Neural cell (in vitro differentiated cells): ENCODE data around the gene IGF1R. TPM values are rescaled to one million over a fixed set of nuclear protein-coding genes. Genes with fewer than 3 reads are reported as not detected.

ENCODE experiments used
- H2AFZ ChIP-seq: fragments of 200-600, 300-800 bp; sonication (generic), shearing (Covaris generic); 2 replicates; pipeline ENCODE4 v1.6.0; 2014; ENCODE audit warnings: low read depth, mild to moderate bottlenecking, antibody characterized with exemption, low read length, moderate library complexity
- H3F3A ChIP-seq: fragments of 200-600 bp; shearing (Covaris generic); 2 replicates; pipeline ENCODE4 v1.6.1; 2016; ENCODE audit warnings: mild to moderate bottlenecking, moderate library complexity, mixed read lengths, antibody characterized with exemption, low read length; ENCODE audit not compliant: insufficient read depth, poor library complexity, severe bottlenecking
- H3K27ac ChIP-seq: fragments of 200-600, 300-800 bp; sonication (generic), shearing (Covaris generic); 2 replicates; pipeline ENCODE4 v1.5.1; 2014; ENCODE audit warnings: mild to moderate bottlenecking, low read length, moderate library complexity
- H3K27me3 ChIP-seq: fragments of 300-800, 200-600 bp; sonication (generic), shearing (Covaris generic); 2 replicates; pipeline ENCODE4 v1.6.0; 2014; ENCODE audit warnings: mild to moderate bottlenecking, low read depth, low read length, moderate library complexity; ENCODE audit not compliant: insufficient read depth
- H3K36me3 ChIP-seq: fragments of 300-800, 200-600 bp; sonication (generic), shearing (Covaris generic); 2 replicates; pipeline ENCODE4 v1.5.1; 2014; ENCODE audit warnings: mild to moderate bottlenecking, antibody characterized with exemption, low read length, moderate library complexity; ENCODE audit not compliant: insufficient read depth
- H3K4me2 ChIP-seq: fragments of 300-800, 200-600 bp; sonication (generic), shearing (Covaris generic); 2 replicates; pipeline ENCODE4 v1.6.0; 2014; ENCODE audit warnings: mild to moderate bottlenecking, low read length
- H3K4me3 ChIP-seq: fragments of 300-800, 200-600 bp; sonication (generic), shearing (Covaris generic); 2 replicates; pipeline ENCODE4 v1.5.1; 2014; ENCODE audit warnings: mild to moderate bottlenecking, low read length, moderate library complexity
- H3K79me2 ChIP-seq: fragments of 200-600 bp; shearing (Covaris generic); replicated peaks from 2 replicates; pipeline ENCODE4 v1.6.0; 2014; ENCODE audit warnings: mild to moderate bottlenecking, low read length, moderate library complexity; ENCODE audit not compliant: insufficient read depth
- H3K9ac ChIP-seq: fragments of 300-800, 200-600 bp; sonication (generic), shearing (Covaris generic); 2 replicates; pipeline ENCODE4 v1.6.1; 2016; ENCODE audit warnings: mild to moderate bottlenecking, low read length, mixed read lengths
- H3K9me2 ChIP-seq: fragments of 200-600 bp; shearing (Covaris generic); 2 replicates; pipeline ENCODE4 v1.6.1; 2016; ENCODE audit warnings: mild to moderate bottlenecking, low read length, mixed read lengths; ENCODE audit not compliant: insufficient read depth
- H3K9me3 ChIP-seq: fragments of 200-600, 300-800 bp; sonication (generic), shearing (Covaris generic); 2 replicates; pipeline ENCODE4 v1.6.1; 2016; ENCODE audit warnings: mild to moderate bottlenecking, mixed run types, low read length, moderate library complexity, mixed read lengths
- H4K20me1 ChIP-seq: fragments of 200-600 bp; shearing (Covaris generic); 2 replicates; pipeline ENCODE4 v1.6.1; 2016; ENCODE audit warnings: mild to moderate bottlenecking, mixed run types; ENCODE audit not compliant: insufficient read depth
- CTCF ChIP-seq: fragments of 450-650 bp; IDR thresholded peaks from 2 replicates; pipeline ENCODE4 v1.5.1; 2014; ENCODE audit warnings: antibody characterized with exemption, mild to moderate bottlenecking, moderate library complexity; ENCODE audit not compliant: poor library complexity, severe bottlenecking
- EP300 ChIP-seq: fragments of 450-650 bp; conservative IDR thresholded peaks from 2 replicates; pipeline ENCODE4 v1.6.1; 2014; ENCODE audit warnings: antibody characterized with exemption, mild to moderate bottlenecking, moderate library complexity; ENCODE audit not compliant: poor library complexity, severe bottlenecking
- EZH2 ChIP-seq: fragments of 200-600, 300-800 bp; shearing (Covaris generic), sonication (generic); IDR thresholded peaks from 2 replicates; pipeline ENCODE4 v1.6.1; 2014; ENCODE audit warnings: antibody characterized with exemption, low read length, borderline replicate concordance, mild to moderate bottlenecking; ENCODE audit not compliant: insufficient read depth, poor library complexity, severe bottlenecking
- MXI1 ChIP-seq: fragments of 450-650 bp; conservative IDR thresholded peaks from 2 replicates; pipeline ENCODE4 v1.6.1; 2014; ENCODE audit warnings: antibody characterized with exemption, mild to moderate bottlenecking; ENCODE audit not compliant: poor library complexity, severe bottlenecking
- POLR2AphosphoS5 ChIP-seq: IDR thresholded peaks from 2 replicates; pipeline ENCODE4 v1.6.1; 2012
- RAD21 ChIP-seq: fragments of 450-650 bp; conservative IDR thresholded peaks from 2 replicates; pipeline ENCODE4 v1.6.1; 2014; ENCODE audit warnings: antibody characterized with exemption, mild to moderate bottlenecking, moderate library complexity
- REST ChIP-seq: IDR thresholded peaks from 2 replicates; pipeline ENCODE4 v1.6.1; 2012; ENCODE audit warnings: borderline replicate concordance
- SMC3 ChIP-seq: fragments of 450-650 bp; conservative IDR thresholded peaks from 2 replicates; pipeline ENCODE4 v1.6.1; 2014; ENCODE audit warnings: antibody characterized with exemption, mild to moderate bottlenecking, moderate library complexity; ENCODE audit not compliant: poor library complexity
- TAF1 ChIP-seq: IDR thresholded peaks from 2 replicates; pipeline ENCODE4 v1.6.1; 2012; ENCODE audit warnings: low read depth
- polyA plus RNA-seq: library from polyadenylated mRNA; depleted of rRNA; stranded (reverse); fragments of >200 nt; gene quantifications from 2 replicates; pipeline ENCODE4 v1.2.3, GENCODE V29; 2014

IGF1R gene
- polyA plus RNA-seq, 1 donor from 2014 or later = 10.9 TPM

DNA sequence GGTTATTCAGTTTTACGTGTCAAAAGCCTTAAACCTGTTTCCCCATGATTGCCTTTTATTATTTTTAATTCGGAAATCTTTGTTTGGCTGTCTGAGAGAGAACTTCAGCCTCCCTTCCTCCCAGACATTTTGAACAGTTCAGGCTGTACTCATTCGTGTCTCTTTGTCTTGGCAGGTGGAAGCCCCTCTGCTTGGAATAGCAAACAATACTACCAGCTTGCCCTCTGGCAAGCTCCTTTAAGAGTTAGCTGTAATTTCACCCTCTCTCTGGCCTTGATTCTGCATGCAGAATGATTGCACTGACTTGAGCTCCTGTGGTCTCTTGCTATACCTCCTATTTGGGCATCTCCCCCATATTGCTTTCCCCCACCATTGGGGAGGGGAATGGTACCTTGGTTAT lies 11.7 kb downstream of the IGF1R start:
- Histone ChIP-seq H3K27ac (no peak overlapping the region), H3K9me3 (no peaks in the 10 kb centered on the region), H3K9ac (no peak overlapping the region), H3K27me3 (no peaks in the 10 kb centered on the region), H3K36me3 (no peaks in the 10 kb centered on the region), H3K79me2 (peaks cover 91% of the 10 kb centered on the region), H4K20me1 (peaks cover 3% of the 10 kb centered on the region), H2AFZ (no peak overlapping the region), H3K9me2 (no peaks in the 10 kb centered on the region), H3F3A (no peaks in the 10 kb centered on the region), H3K4me3 (no peak overlapping the region), H3K4me2 (no peak overlapping the region)
- TF ChIP-seq MXI1 (no peak), TAF1 (no peak), POLR2AphosphoS5 (no peak), REST (no peak), SMC3 (no peak), EZH2 (no peak), CTCF (no peak), RAD21 (no peak)

DNA sequence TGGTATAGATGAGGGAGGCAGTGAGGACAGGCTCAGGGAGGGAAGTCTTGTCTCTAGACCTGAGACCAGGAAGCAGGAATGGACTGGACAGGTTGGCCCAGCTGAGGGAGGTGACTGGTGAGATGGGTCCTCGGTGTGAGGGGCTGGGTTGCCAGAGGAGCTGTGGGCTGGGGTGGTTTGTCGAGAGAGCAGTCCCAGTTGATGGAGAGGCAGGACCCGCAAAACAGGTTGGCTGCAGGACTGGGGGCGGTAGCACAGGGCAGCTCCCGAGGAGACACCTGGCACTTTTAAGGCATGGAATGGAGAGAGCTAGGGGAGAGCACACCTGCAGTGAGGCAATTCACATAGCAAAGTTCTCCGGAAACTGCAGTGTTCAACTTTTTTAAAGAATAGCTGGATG lies 14.7 kb downstream of the IGF1R start:
- TF ChIP-seq SMC3 (no peak), REST (no peak), EZH2 (no peak), TAF1 (no peak), CTCF (no peak), RAD21 (no peak), POLR2AphosphoS5 (no peak), MXI1 (no peak), EP300 (no peak)
- H3K9me2 ChIP-seq = no peaks in the 10 kb centered on the region
- no peaks in the 10 kb centered on the region for H3F3A ChIP-seq
- no peak overlapping the region for H2AFZ ChIP-seq
- no peaks in the 10 kb centered on the region for H3K27me3 ChIP-seq
- no peak overlapping the region for H3K9ac ChIP-seq
- peaks cover 3% of the 10 kb centered on the region for H4K20me1 ChIP-seq
- no peak overlapping the region for H3K4me3 ChIP-seq
- H3K4me2 ChIP-seq = no peak overlapping the region
- H3K79me2 ChIP-seq = peaks cover 88% of the 10 kb centered on the region
- no peaks in the 10 kb centered on the region for H3K36me3 ChIP-seq
- H3K27ac ChIP-seq = no peak overlapping the region
- no peaks in the 10 kb centered on the region for H3K9me3 ChIP-seq
